Kasumi-1 (cell line): ENCODE measurements around the gene CFAP20DC.

ENCODE experiments used
- DNase-seq, 2 experiments: peaks; one replicate each; lab custom pipeline; 2025; lab: John Stamatoyannopoulos, UW

The CFAP20DC gene

GRCh38 chr3:58693940-58694850 lies 355.6 kb downstream of the CFAP20DC start:
- DNase-seq: no peak

GRCh38 chr3:58692484-58692883 lies 357.3 kb downstream of the CFAP20DC start:
- no peak for DNase-seq
